HT-29 (cell line): ENCODE measurements around the gene UVSSA. TPM values are rescaled to one million over a fixed set of nuclear protein-coding genes. Genes with fewer than 3 reads are reported as not detected.

Experiments used
- DNase-seq: peaks from one replicate; pipeline ENCODE4 v3.0.0-alpha.2; 2015; ENCODE audit warnings: low spot score
- total RNA-seq: library from RNA; depleted of rRNA; stranded (reverse); fragments of >200 nt; shearing (Covaris generic); gene quantifications from 2 replicates; pipeline ENCODE4 v1.2.3, GENCODE V29; 2014; rRNA removed

The UVSSA gene, protein sequence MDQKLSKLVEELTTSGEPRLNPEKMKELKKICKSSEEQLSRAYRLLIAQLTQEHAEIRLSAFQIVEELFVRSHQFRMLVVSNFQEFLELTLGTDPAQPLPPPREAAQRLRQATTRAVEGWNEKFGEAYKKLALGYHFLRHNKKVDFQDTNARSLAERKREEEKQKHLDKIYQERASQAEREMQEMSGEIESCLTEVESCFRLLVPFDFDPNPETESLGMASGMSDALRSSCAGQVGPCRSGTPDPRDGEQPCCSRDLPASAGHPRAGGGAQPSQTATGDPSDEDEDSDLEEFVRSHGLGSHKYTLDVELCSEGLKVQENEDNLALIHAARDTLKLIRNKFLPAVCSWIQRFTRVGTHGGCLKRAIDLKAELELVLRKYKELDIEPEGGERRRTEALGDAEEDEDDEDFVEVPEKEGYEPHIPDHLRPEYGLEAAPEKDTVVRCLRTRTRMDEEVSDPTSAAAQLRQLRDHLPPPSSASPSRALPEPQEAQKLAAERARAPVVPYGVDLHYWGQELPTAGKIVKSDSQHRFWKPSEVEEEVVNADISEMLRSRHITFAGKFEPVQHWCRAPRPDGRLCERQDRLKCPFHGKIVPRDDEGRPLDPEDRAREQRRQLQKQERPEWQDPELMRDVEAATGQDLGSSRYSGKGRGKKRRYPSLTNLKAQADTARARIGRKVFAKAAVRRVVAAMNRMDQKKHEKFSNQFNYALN
- total RNA-seq = 17.9 and 21.7 TPM in 2 replicates

DNA sequence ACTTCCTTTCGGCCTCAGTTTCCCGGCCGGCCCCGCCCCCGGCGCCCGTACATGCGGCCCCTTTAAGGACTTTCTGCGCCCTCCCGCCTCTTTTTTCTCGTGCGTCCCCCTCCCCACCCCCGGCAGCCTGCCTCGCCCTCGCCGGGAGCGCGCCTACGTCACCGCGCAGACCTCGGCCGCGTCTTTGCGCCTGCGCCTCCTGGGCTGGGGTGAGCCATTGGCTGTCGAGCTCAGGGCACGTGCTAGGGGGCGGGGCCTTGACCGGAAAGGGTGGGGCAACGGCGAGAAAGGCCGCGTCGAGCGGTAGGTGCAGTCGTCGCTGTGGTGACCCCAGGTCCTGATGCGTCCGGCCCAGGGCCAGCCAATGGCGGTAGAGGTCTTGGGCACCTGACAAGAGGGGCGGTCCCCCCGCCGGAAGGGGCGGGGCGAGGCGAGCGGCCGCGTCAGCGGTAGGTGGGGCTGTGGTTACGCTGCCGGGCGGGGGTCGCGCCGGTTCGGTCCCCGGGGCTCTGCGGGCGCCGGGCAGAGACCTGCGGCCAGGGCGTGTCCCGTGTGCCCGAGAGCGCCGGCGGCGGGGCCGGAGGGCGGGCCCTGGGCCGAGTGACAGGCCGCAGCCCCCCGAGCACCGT lies at the start of gene UVSSA:
UVSSA (plus strand) TSS at position 428 of the 629 bp plus-strand sequence. CDS start 884 bp downstream, outside the sequence.
- DNase-seq = peak; percentile 99

DNA sequence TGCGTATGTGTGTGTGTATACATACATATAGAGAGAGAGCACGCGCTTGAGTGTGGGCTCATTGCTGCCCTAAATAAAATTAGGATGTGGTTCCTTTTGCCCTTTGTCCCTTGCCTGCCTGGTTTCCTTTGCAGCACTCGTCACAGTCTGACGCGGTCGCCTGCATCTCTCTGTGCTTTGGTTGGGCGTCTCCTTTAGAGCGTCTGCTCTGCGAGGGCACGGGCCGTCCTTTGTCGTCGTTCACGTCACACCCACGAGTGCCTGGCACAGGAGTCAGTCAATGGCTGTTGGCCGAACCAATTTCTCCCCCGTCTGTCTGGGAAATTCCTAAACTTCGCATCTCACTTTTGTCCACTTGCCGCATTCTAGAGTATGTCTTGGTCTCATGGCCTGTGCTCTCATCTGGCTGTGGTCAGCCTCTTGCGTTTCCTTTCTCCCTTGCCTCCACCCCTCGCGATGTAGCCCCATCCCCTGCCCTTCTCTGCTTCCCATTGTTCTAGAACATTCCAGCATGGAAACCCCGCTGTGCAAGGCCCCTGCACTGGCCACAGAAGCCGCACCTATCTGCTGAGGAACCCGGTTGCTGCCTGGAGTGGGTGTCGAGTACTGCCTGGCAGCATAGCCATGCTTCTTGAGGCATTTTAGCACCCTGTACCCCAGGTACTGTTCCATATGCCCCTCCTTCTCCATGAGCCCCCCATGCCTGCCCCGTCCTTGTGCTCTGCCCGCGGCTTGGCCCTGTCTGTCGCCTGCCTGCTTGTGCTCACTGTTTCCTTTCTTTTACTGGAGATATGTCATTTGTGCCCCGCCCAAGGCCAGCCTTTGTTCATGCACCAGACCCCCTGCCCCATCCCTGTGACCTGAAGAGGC lies 49.3 kb upstream of the UVSSA start:
- no peak for DNase-seq

DNA sequence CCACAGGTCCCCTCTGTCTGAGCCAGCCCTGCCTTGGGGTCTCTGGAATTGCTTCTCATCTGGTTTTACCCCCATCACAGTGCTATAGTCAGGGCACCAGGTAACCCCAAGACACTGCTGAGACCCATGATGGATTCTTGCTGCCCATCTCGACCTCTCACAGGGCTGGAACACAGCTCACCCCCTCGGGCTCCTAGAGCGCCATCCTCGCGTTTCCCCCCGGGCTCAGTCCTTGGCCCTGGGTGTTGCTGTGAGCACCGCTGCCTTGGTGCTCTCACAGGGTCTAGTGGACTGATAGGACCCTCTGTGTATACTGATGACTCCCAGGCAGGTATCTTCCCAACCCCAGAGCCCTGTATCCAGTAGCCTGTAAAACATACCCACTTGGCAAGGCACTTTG lies 48.5 kb upstream of the UVSSA start:
- no peak for DNase-seq

DNA sequence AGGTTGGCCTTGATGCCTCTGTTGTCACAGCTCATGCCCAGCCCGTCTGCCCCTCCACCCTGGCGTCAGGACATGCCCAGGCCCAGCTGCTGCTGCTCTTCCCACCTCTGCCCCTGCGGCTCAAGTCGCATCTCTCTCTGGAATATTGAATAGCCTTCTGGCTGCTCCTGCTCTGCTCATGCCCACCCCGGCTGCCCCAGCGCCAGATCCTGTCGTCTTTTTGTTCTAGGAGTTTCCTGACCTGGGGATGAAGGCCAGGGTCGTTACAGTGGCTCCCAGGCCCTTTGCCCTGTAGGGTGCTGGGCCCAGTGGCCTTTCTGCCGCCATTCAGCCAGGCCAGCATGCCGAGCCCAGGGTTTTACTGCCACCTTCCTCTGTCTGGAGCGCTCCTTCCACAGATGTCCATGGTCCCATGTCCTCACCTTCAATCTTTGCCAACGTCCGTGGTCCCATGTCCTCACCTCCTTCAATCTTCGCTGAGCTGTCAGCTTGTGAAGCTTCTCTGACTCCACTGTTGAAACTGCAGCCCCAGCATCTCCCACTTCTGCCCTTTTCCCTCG lies 47.6 kb upstream of the UVSSA start:
- no peak for DNase-seq

DNA sequence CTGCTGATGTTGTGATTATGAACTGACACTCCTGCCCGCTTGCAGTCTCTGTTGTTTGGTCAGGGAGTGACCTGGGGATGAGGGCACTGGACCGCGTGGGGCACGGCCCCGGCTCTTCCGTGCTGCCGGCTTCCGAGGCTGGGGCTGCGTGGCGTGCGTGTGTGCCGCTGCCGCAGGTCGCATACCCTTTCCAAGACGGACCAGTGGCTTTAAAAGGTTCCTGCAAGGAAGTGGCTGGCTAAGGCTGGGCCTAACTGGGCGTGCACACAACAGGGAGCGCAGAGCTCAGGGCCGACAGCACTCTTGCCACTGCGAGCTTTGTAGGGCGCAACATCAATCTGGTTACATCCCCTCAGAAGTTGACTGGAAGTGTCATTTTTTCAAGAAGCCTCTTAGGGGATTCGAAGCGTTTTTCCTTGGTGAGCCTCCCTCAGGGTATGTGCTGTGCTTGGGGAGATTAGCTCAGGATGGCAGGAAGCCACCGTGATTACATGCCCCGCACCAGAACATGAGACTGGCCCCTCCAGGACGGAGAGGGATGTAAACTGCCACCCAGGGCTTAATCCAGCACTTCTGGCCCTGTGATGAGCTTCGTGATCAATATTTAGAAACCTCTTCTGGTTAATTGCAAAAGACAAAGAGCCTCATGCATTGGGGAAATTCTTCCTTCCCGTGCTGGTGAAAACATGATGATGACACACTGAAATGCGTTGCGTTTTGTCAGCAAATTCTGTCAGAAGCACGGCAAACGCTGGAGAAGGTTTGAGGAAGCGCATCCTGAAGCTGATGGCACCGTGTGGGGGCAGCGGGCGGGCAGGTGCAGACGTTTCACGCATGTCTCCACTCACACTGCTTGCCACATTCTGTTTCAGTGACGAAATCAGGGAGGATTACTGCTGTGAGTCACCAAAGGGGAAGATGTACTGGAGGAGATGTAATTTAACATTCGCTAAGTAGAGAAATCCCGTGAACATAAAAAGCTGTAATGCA lies 46.2 kb upstream of the UVSSA start:
- peak; percentile 60 for DNase-seq

DNA sequence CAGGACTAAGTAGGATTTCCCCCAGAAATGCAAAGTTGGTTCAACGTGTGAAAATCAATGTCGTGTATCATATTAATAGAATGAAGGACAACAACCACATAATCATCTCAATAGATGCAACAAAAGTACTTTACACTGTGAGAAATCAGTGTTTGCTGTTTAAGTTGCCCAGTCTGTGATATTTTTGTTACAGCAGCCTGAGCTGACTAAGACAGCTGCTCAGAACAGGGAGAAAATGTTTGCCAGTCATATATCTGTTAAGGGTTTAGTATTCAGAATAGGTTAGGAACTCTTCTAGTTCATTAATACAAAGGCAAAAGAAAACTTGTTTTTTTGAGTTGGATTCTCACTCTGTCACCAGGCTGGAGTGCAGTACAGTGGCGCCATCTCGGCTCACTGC lies 44.8 kb upstream of the UVSSA start:
- DNase-seq = no peak

DNA sequence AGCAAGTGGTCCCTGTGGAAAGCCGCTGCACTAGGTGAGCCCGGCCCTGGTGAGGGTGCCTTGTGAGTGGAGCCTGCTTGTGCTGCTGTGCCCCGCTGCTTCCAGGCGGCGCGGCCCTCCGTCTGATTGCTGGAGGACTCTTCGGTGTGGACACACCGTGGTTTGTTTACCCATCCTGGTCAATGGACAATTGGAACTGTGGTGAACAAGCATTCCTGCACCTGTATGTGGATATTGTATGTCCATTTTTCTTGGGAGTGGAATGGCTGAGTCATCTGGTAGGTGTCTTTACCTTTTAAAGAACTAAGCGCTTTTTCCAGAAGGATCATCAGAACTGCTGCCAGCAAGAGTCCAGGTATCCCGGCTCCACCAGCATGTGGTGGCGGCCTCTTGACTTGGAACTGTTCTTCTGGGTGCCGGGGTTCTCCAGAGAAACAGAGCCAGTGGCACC lies 41.7 kb upstream of the UVSSA start:
- DNase-seq = peak; percentile 65

DNA sequence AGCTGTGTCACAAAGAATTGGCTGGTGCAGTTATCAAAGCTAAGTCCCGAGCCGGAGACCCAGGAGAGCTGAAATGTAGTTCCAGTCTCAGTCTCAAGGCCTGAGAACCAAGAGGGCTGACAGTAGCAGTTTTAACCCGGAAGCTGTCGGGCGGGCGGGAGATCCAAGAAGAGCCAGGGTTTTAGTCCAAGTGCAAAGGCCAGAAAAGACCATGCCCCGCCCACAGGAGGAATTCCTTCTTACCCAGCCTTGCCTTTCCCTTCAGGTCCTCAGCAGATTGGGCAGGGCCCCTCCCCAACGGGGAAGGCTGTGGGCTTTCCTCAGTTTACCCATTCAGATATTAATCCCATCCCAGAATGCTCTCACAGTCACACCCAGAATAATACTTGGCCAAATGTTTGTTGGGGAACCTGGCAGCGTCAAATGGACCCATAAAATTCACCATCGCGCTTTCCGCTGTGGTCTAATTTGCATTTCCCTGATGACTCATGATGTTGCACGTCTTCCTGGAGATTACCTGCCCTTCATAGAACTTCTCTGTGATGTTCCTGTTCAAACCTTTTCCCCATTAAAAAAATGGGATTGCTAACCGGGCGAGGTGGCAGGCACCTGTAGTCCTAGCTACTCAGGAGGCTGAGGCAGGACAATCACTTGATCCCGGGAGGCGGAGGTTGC lies 41.1 kb upstream of the UVSSA start:
- peak; percentile 92 for DNase-seq

DNA sequence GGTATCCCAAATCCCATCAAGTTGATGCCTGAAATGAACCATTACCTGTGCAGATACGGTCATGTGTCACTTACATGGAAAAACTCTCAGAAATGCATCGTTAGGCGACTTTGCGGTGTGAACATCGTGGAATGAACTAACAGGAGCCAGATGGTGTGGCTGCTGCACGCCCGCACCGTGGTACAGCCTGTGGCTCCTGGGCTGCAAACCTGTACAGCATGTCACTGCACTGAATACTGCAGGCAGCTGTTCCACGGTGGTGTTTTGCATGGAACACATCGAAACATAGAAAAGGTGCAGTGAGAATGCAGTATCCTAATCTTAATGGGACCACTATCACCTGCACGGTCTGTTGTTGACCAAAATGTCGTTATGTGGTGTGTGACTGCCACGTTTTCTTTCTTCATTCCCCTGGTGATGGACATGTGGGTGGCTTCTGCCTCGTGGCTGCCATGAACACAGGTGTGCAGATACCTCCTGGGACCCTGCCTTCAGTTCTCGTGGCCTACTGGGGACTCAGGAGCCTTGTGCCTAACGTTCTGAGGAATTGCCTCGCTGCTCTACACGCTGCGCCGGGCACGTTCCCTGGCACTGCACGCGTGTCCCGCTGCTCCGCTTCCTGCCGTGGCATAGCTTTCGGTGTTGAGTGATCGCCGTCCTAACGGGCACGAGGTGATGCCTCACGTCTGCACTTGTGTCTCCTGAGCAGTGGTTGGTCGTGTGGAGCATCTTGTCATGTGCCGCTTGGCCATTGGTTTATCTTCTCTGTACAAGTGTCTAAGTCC lies 38.9 kb upstream of the UVSSA start:
- no peak for DNase-seq

DNA sequence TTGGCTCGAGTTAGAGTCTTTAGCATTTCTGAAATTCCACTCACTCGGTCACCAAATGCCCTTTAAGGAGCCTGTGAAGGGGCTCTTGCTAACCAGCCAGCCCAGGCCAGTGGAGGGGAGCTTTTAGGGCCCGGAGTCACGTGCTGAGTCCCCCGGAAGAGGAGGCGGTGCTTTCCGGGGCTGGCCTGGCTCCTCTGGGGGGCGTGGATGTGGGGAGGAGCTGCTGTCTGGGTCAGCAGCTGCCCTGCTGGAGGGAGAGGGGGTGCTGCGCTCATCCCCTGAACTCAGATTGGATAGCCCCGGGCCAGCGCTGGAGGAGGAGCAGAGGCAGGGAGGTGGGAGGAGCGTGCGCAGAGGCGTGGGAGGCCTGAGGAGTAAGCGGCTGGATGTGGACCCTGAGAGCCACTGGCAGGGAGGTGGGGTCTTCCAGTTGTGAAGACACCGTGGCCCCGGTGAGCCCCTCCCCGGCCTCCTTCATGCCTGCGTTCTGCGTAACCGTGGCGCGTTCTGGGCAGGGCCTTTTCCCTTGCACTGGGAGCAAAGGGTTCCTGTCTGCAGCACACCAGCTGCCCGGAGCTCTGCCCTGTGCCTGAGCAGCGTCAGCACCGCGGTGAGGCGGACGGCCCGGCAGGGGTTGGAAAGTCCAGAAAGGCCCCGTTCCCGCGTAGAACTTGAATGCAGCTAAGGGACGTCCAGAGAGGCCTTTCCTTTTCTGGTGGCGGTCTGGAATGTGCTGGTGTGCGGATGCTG lies 37.6 kb upstream of the UVSSA start:
- DNase-seq = no peak

DNA sequence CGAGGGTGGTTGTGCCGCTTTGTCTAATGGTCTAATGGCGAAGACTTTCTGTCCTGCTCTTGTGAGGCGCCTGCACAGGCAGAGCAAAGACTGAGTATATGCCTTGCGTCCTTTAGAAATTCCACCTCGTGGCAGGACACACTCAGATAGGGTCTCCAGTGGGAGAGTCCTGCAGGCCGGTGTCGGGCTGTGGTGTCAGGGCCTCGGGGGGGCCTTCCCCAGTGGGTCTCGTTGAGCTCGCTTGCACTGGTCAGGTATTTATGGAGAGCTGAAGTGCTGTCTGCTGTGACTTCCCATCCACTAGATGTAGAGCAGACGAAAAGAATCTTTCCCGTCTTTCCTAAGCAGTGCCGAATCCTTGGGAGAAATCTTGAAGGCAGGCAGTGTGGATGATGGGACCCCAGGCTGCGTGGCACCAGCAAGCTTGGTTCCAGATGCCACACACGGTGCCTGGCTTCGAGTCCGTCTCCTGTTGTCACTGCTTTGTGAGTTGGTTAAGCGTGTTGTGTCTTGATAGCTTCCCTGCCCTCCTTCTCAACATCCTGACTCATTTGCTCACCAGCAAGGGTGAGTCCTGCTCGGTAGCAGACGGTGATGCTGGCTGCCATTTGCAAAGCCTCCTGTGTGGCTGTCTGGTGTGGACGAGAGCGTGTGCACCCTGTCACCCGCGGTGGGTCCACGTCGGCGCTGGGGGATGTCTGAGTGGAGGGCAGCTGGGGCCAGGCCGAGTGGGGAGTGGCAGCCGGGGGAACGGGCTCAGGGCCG lies 36.8 kb upstream of the UVSSA start:
- DNase-seq = no peak

DNA sequence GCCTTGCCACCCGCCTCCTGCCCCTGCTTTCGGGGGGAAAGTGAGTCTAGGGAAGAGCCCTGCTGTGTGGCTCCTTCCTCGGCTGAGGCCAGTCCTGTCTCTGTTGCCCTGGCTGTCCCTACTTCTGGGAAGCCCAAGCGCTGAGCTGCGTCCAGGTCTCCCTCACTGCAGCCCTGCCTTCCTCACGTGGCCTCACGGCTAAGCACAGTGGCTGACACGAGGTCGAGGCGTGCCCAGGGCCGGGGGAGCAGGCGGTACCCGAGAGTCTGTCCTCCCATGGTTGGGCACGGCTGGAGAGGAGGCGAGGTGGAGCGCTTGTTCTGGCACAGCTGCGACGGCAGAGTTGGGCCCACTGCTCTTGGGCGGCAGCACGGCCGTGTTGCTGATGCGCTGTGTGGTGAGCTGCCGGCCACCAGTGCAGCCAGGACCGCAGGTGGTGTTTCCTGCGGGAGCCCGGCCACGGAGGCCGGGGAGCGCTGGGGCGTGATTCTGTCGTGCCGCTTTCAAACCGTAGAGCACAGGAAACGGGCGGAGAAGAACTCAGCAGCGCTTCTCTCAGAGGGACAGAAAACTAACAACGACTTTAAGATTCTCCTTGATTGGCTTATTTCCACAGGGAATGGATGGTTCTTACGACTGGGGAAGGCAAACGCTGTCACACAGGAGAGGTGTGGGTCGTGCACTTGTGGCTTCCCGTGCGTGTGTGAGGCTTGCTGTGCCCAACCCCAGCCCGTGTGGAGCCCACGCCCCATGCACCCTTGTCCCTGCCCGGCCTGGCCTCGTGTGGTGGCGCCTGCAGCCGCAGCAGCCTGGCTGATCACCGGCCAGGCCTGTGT lies 36.0 kb upstream of the UVSSA start:
- DNase-seq = no peak

DNA sequence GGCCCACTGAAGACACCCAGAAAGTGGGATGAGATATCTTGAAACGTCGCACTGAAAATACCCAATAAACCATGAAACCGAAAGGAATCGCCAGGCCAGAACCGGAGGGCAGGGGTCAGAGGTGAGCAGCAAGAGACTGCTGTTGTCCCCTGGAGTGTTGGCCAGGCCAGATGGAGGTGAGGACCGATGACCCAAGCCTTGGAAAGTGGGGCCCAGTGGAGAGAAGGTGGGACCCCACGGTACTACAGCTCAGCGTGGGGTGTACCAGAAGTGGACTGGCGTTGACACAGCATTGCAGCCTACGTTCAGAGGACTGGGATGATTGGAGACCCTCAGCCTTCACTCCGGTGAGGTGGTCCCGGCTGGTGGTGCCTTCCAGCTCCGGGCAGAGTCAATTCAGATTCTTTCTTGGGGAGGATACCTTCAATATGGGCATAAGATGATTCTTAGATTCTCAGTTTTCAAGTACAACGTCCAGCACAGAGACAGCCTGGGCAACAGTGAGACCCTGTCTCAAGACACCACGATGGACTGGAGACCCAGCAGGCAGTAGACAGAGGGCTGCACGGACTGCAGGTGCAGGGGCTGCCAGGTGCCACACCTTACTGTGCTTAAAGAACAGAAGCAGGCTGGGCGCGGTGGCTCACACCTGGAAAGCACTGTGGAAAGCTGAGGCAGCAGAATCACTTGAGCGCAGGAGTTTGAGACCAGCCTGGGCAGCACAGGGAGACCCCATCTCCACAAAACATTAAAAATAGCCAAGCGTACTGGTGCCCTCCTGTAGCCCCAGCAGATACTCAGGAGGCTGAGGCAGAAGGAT lies 34.0 kb upstream of the UVSSA start:
- no peak for DNase-seq

DNA sequence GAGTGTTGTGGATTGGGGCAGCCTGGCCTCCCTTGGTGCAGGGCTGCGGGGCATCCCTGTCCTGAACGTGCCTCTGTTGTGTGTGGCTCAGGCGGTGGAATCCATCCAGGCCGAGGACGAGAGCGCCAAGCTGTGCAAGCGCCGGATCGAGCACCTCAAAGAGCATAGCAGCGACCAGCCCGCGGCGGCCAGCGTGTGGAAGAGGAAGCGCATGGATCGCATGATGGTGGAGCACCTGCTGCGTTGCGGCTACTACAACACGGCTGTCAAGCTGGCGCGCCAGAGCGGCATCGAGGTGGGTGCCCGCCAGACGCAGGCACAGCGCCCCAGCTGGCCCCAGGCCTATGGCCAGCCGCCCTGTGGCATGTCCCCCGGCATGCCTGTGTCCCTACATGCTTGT lies 31.7 kb upstream of the UVSSA start:
- no peak for DNase-seq
